Fibroblast of lung (primary cell): ENCODE measurements around the gene DGKE.

Experiments
- EZH2 ChIP-seq: IDR thresholded peaks from 2 replicates; pipeline ENCODE4 v1.5.1; 2012; ENCODE audit warnings: low read length, control low read depth, mild to moderate bottlenecking; ENCODE audit errors: missing control alignments
- TF ChIP-seq, protein P1 (sequence below), 2 donors: IDR thresholded peaks in 1 of 2; conservative IDR thresholded peaks in 1 of 2; 1 replicate in 1 of 2; 2 replicates in 1 of 2; pipeline ENCODE4 v1.5.1; 2011 to 2012; ENCODE audit warnings: low read length in 2 of 2, control low read depth in 1 of 2, inconsistent platforms in 1 of 2, low read depth in 1 of 2, mild to moderate bottlenecking in 1 of 2

GRCh38 chr17:56831369-56832095 is 2.4 kb upstream of the DGKE start:
- TF ChIP-seq, protein P1, sequence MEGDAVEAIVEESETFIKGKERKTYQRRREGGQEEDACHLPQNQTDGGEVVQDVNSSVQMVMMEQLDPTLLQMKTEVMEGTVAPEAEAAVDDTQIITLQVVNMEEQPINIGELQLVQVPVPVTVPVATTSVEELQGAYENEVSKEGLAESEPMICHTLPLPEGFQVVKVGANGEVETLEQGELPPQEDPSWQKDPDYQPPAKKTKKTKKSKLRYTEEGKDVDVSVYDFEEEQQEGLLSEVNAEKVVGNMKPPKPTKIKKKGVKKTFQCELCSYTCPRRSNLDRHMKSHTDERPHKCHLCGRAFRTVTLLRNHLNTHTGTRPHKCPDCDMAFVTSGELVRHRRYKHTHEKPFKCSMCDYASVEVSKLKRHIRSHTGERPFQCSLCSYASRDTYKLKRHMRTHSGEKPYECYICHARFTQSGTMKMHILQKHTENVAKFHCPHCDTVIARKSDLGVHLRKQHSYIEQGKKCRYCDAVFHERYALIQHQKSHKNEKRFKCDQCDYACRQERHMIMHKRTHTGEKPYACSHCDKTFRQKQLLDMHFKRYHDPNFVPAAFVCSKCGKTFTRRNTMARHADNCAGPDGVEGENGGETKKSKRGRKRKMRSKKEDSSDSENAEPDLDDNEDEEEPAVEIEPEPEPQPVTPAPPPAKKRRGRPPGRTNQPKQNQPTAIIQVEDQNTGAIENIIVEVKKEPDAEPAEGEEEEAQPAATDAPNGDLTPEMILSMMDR (conservative IDR thresholded peaks at IDR 0.05 in 1 of 2, IDR thresholded peaks at IDR 0.05 in 1 of 2; ENCODE audit: low read depth in 1 of 2, low read length in 2 of 2): no peak
- TF ChIP-seq EZH2: no peak
